T-cell (primary cell): Measurements from ENCODE around the gene CHMP5. TPM values are rescaled to one million over a fixed set of nuclear protein-coding genes. Genes with fewer than 3 reads are reported as not detected.

Source experiments
- ATAC-seq, 4 experiments: fragments of 200-7000 bp in 3 of 4; fragments of 150-1000 bp in 1 of 4; cut with Tn5 transposase; replicated peaks in 1 of 4; 1 replicate in 3 of 4; 2 replicates in 1 of 4; pipeline ENCODE4 v1.10.0; 2021; ENCODE audit warnings: moderate library complexity in 3 of 4, mild to moderate bottlenecking in 2 of 4, moderate number of reproducible peaks in 1 of 4
- CTCF ChIA-PET, 2 donors: fragments of 300-600 bp; sonication (Branson Sonifier 250); formaldehyde crosslinking; loops; one replicate each; lab custom pipeline; 2022; ENCODE audit warnings: antibody characterized with exemption in 2 of 2; lab: Charles Lee
- POLR2A ChIA-PET, 2 donors: fragments of 300-600 bp; sonication (Branson Sonifier 250); formaldehyde crosslinking; loops; one replicate each; lab custom pipeline; 2022; ENCODE audit warnings: antibody characterized with exemption in 2 of 2; lab: Charles Lee
- DNase-seq, 35 experiments: peaks; one replicate each; pipeline versions ENCODE4 v3.0.0 to v3.0.0-alpha.2; 2013 to 2023
- H3K27ac ChIP-seq: one replicate; pipeline ENCODE4 v1.5.1; 2013; ENCODE audit warnings: low read length
- H3K27me3 ChIP-seq, 2 experiments: replicated peaks in 1 of 2; 1 replicate in 1 of 2; 2 replicates in 1 of 2; pipeline versions ENCODE4 v1.6.1 to v1.7.0; 2013; ENCODE audit warnings: low read length in 1 of 2, mixed read lengths in 1 of 2; ENCODE audit not compliant: control insufficient read depth in 2 of 2, insufficient read depth in 2 of 2; ENCODE audit errors: extremely low read depth in 1 of 2
- H3K36me3 ChIP-seq, 2 donors: 1 replicate in 1 of 2; 2 replicates in 1 of 2; pipeline versions ENCODE4 v1.6.1 to v1.7.0; 2013; ENCODE audit warnings: low read length in 1 of 2; ENCODE audit not compliant: control insufficient read depth in 2 of 2, insufficient read depth in 1 of 2; ENCODE audit errors: extremely low read depth in 1 of 2
- H3K4me1 ChIP-seq, 2 experiments: 1 replicate in 1 of 2; 2 replicates in 1 of 2; pipeline versions ENCODE4 v1.6.1 to v1.7.0; 2013; ENCODE audit warnings: low read length in 2 of 2, mixed read lengths in 1 of 2; ENCODE audit not compliant: insufficient read depth in 2 of 2, control insufficient read depth in 1 of 2; ENCODE audit errors: extremely low read depth in 1 of 2
- H3K4me3 ChIP-seq, 2 donors: 1 replicate in 1 of 2; 2 replicates in 1 of 2; pipeline versions ENCODE4 v1.5.1 to v1.7.0; 2013; ENCODE audit warnings: mild to moderate bottlenecking in 2 of 2, low read length in 1 of 2, moderate library complexity in 1 of 2; ENCODE audit not compliant: control insufficient read depth in 1 of 2; ENCODE audit errors: extremely low read depth in 1 of 2
- H3K9me3 ChIP-seq: 2 replicates; pipeline ENCODE4 v1.7.0; 2013
- H3K27ac Mint-ChIP-seq, 2 donors: one replicate each; pipeline ENCODE4 v1.8.0; 2020 to 2021; ENCODE audit warnings: mild to moderate bottlenecking in 2 of 2, mixed read lengths in 2 of 2
- H3K27me3 Mint-ChIP-seq, 2 donors: one replicate each; pipeline ENCODE4 v1.8.0; 2021 to 2022; ENCODE audit warnings: mixed read lengths in 2 of 2
- H3K36me3 Mint-ChIP-seq: one replicate; pipeline ENCODE4 v1.8.0; 2021; ENCODE audit warnings: mixed read lengths
- H3K4me1 Mint-ChIP-seq, 3 donors: one replicate each; pipeline ENCODE4 v1.8.0; 2020 to 2022; ENCODE audit warnings: mixed read lengths in 3 of 3, mild to moderate bottlenecking in 1 of 3
- H3K4me3 Mint-ChIP-seq, 3 donors: one replicate each; pipeline ENCODE4 v1.8.0; 2020 to 2022; ENCODE audit warnings: mild to moderate bottlenecking in 3 of 3, mixed read lengths in 3 of 3, moderate library complexity in 3 of 3
- H3K9me3 Mint-ChIP-seq, 3 donors: one replicate each; pipeline ENCODE4 v1.8.0; 2020 to 2022; ENCODE audit warnings: mixed read lengths in 3 of 3
- WGBS: methylation state at CpG from one replicate; pipeline ENCODE4 v1.1.5; 2013; ENCODE audit warnings: missing lambda C conversion rate; ENCODE audit not compliant: insufficient coverage; 5-methylcytosine and 5-hydroxymethylcytosine counted together
- total RNA-seq, 35 experiments: library from RNA in 6 of 35; stranded (reverse) in 6 of 35; fragments of 120-200 nt in 1 of 35; gene quantifications; one replicate each; pipeline versions ENCODE4 v1.2.1 to v1.2.4 and lab custom pipeline; 2013 to 2026

The CHMP5 gene
- total RNA-seq, 5 donors from 2014 or later (not counting 1 experiment from before 2014, with no cell fraction given): 20.5 to 32.1 (median 30.8) TPM

DNA sequence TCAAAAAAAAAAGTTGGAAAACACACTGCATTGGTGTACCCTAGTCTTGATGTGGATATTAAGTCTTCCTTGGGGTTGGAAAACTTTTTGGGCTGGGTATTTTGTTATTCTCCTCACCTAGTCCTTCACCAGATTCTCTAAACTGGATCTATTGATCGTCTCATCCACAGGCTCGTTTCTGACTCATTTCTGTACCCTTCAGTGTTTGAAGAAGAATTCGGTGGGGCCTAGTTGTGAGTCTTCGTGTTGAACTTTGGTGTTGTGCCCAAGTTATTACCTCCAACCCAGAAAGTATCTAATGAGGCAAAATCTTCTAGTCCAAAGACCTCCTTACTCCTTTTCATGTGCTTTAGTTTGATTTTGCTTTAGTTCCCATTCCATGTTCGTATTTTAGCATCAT lies 27.1 kb downstream of the CHMP5 start:
- Mint-ChIP-seq H3K4me3 (peak overlapping the region; percentile 84 to 99 (median 98)), H3K9me3 (no peaks in the 10 kb centered on the region), H3K27me3 (no peaks in the 10 kb centered on the region), H3K4me1 (peaks cover 52 to 75% (median 71%) of the 10 kb centered on the region in 3 donors), H3K36me3 (peaks cover 39% of the 10 kb centered on the region), H3K27ac (peak overlapping the region; percentile 82 to 85)
- Histone ChIP-seq H3K4me3 (no peak overlapping the region), H3K4me1 (peaks cover 20 to 65% of the 10 kb centered on the region in 2 experiments), H3K27ac (peak overlapping the region; percentile 21), H3K9me3 (no peaks in the 10 kb centered on the region), H3K27me3 (no peaks in the 10 kb centered on the region), H3K36me3 (peaks cover 3 to 38% of the 10 kb centered on the region in 2 donors)
- DNase-seq (no peak), ATAC-seq (no peak)
- POLR2A ChIA-PET: interaction anchor here in 1 of 2 donors (0.7 kb wide), 1 partner anchor 891 kb away, joined by 3 read pairs; no protein-coding TSS in a partner anchor
- CTCF ChIA-PET: interaction anchor here in 1 of 2 donors (1.2 kb wide), 1 partner anchor 11 kb away, joined by 3 read pairs; no protein-coding TSS in a partner anchor
- 89% methylated on average over 1 of the region's 5 CpGs for WGBS

DNA sequence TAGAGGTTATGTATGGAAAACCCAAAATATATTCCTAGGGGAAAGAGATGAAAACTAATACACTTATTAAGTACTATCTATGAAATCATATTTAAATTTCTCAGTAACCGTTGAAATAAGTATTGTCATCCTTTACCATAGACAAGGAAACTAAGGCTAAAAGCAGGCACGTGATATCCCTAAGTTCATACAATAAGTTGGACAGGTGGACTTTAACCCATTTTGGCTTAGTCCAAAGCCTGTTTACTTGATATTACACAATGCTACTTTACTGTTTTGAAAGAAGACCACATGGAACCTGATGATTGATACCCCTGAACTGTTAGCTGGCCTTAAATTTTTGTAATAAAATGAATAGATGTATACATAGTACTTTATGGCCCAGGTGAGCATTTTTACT lies 28.9 kb downstream of the CHMP5 start:
- Histone ChIP-seq H3K36me3 (peaks cover 3 to 57% of the 10 kb centered on the region in 2 donors), H3K9me3 (no peaks in the 10 kb centered on the region), H3K27ac (no peak overlapping the region), H3K27me3 (no peaks in the 10 kb centered on the region), H3K4me1 (peaks cover 25 to 67% of the 10 kb centered on the region in 2 experiments), H3K4me3 (no peak overlapping the region)
- H3K4me1 Mint-ChIP-seq: peaks cover 71 to 84% (median 80%) of the 10 kb centered on the region in 3 donors
- H3K27ac Mint-ChIP-seq: no peak overlapping the region
- POLR2A ChIA-PET: no interaction called here
- CTCF ChIA-PET: no interaction called here
- no peaks in the 10 kb centered on the region for H3K27me3 Mint-ChIP-seq
- DNase-seq (no peak), ATAC-seq (no peak)
- WGBS: 100% methylated on average over 1 of the region's 2 CpGs
- peak overlapping the region in 1 of 3 donors; percentile 84 for H3K4me3 Mint-ChIP-seq
- H3K9me3 Mint-ChIP-seq: no peaks in the 10 kb centered on the region
- peaks cover 56% of the 10 kb centered on the region for H3K36me3 Mint-ChIP-seq

DNA sequence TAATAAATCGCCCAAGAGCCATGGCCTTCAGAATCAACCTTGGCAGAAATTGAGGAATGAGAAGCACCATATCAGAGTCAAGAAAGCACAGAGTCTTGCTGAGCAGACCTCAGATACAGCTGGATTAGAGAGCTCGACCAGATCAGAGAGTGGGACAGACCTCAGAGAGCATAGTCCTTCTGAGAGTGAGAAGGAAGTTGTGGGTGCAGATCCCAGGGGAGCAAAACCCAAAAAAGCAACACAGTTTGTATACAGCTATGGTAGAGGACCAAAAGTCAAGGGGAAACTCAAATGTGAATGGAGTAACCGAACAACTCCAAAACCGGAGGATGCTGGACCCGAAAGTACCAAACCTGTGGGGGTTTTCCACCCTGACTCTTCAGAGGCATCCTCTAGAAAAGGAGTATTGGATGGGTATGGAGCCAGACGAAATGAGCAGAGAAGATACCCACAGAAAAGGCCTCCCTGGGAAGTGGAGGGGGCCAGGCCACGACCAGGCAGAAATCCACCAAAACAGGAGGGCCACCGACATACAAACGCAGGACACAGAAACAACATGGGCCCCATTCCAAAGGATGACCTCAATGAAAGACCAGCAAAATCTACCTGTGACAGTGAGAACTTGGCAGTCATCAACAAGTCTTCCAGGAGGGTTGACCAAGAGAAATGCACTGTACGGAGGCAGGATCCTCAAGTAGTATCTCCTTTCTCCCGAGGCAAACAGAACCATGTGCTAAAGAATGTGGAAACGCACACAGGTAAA lies 30.0 kb downstream of the CHMP5 start:
- Histone ChIP-seq H3K4me1 (peaks cover 20 to 56% of the 10 kb centered on the region in 2 experiments), H3K9me3 (no peaks in the 10 kb centered on the region), H3K27ac (no peak overlapping the region), H3K4me3 (no peak overlapping the region), H3K36me3 (peaks cover 3 to 64% of the 10 kb centered on the region in 2 donors), H3K27me3 (no peaks in the 10 kb centered on the region)
- no peaks in the 10 kb centered on the region for H3K9me3 Mint-ChIP-seq
- no peak for ATAC-seq
- H3K4me3 Mint-ChIP-seq: peak overlapping the region in 1 of 3 donors; percentile 42
- H3K4me1 Mint-ChIP-seq: peaks cover 80 to 94% (median 89%) of the 10 kb centered on the region in 3 donors
- H3K36me3 Mint-ChIP-seq: peaks cover 66% of the 10 kb centered on the region
- CTCF ChIA-PET: no interaction called here
- no peaks in the 10 kb centered on the region for H3K27me3 Mint-ChIP-seq
- POLR2A ChIA-PET: no interaction called here
- no peak for DNase-seq
- 81% methylated on average over 3 of the region's 12 CpGs for WGBS
- peak overlapping the region in 1 of 2 donors; percentile 1 for H3K27ac Mint-ChIP-seq

DNA sequence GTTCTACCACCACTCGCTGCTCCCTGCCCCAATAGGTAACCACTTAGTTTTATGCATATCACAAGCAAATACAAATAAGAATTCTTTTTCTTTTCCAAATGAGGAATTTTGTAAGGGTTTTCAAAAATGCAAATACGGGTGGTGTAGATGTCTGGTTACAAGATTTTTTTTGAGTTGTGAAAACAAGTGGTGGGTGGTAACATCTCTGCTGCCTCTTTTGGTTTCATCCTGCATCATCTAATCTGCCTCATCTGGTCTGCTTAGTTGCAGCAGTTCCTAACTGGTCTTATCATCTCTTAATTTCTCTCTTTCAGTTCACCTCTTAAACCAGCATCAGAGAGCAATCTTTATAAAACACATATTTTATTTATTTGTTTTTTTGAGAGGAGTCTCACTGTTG lies 30.7 kb downstream of the CHMP5 start:
- H3K36me3 ChIP-seq: peaks cover 3 to 71% of the 10 kb centered on the region in 2 donors
- Mint-ChIP-seq H3K4me3 (peak overlapping the region in 1 of 3 donors; percentile 20), H3K27me3 (no peaks in the 10 kb centered on the region), H3K27ac (no peak overlapping the region), H3K9me3 (no peaks in the 10 kb centered on the region), H3K4me1 (peaks cover 80 to 93% (median 92%) of the 10 kb centered on the region in 3 donors), H3K36me3 (peaks cover 69% of the 10 kb centered on the region)
- H3K9me3 ChIP-seq: no peaks in the 10 kb centered on the region
- ChIA-PET CTCF (no interaction called here), POLR2A (no interaction called here)
- DNase-seq (no peak), ATAC-seq (no peak)
- WGBS: no CpG with 5 or more reads among the region's 2 CpGs
- H3K27me3 ChIP-seq: no peaks in the 10 kb centered on the region
- no peak overlapping the region for H3K27ac ChIP-seq
- no peak overlapping the region for H3K4me3 ChIP-seq
- H3K4me1 ChIP-seq: peaks cover 20 to 53% of the 10 kb centered on the region in 2 experiments

DNA sequence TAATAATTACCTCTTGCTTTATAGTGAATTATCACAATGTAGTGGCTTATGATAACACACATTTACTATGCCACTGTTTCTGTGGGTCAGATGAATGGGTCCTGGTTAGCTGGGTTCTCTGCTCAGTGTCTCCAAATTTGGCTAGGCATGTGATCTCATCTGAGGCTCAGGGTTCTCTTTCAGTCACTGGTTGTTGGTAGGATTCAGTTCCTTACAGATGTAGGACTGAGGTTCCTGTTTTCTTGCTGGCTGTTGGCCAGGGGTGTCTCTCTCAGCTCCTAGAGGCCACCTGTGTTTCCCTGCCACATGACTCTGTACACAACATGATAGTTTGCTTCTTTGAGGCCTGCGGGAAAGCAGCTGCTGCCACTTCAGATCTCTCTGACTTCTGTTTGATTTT lies 32.6 kb downstream of the CHMP5 start:
- Mint-ChIP-seq H3K27me3 (no peaks in the 10 kb centered on the region), H3K9me3 (no peaks in the 10 kb centered on the region), H3K4me1 (peaks cover 69 to 85% (median 79%) of the 10 kb centered on the region in 3 donors), H3K4me3 (peak overlapping the region; percentile 42 to 59 (median 42)), H3K36me3 (peaks cover 68% of the 10 kb centered on the region), H3K27ac (peak overlapping the region; percentile 25 to 66)
- H3K4me3 ChIP-seq: no peak overlapping the region
- WGBS: no CpG with 5 or more reads among the region's 1 CpG
- H3K9me3 ChIP-seq: no peaks in the 10 kb centered on the region
- H3K27ac ChIP-seq: no peak overlapping the region
- no peaks in the 10 kb centered on the region for H3K27me3 ChIP-seq
- DNase-seq: peak in 10 of 35 experiments; percentile 6 to 52 (median 19)
- ChIA-PET POLR2A (no interaction called here), CTCF (interaction anchor here in 1 of 2 donors (1.1 to 1.3 kb wide), 2 partner anchors 10 to 11 kb away, joined by 3 to 7 read pairs; no protein-coding TSS in a partner anchor)
- ATAC-seq: peak; percentile 22 to 73 (median 35)
- H3K36me3 ChIP-seq: peaks cover 3 to 81% of the 10 kb centered on the region in 2 donors
- peaks cover 8 to 35% of the 10 kb centered on the region in 2 experiments for H3K4me1 ChIP-seq

DNA sequence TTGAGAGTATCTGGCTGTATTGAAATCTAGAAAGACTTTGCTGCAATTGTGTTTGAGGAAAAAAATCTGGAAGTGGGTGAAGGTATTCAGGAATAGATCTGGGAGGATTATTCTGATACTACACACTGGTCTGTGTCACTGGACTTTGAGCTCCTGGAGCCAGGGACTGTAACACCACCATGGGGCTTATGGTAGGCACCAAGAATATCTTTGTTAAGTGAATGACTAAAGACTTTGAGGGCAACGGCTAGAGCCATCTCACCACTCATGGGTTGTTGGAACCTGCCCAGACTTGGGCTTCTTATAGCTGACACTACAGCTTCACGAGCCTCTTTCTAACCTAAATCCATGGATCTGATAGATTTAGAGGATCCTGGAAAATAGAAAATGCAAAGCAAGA lies 35.7 kb downstream of the CHMP5 start:
- H3K27me3 Mint-ChIP-seq: no peaks in the 10 kb centered on the region
- H3K4me3 ChIP-seq: no peak overlapping the region
- H3K9me3 Mint-ChIP-seq: no peaks in the 10 kb centered on the region
- no peak overlapping the region for H3K4me3 Mint-ChIP-seq
- peaks cover 55% of the 10 kb centered on the region for H3K36me3 Mint-ChIP-seq
- H3K27ac ChIP-seq: no peak overlapping the region
- WGBS: no CpG with 5 or more reads among the region's 2 CpGs
- H3K27ac Mint-ChIP-seq: peak overlapping the region in 1 of 2 donors; percentile 23
- ChIA-PET CTCF (no interaction called here), POLR2A (no interaction called here)
- peaks cover 6 to 23% of the 10 kb centered on the region in 2 experiments for H3K4me1 ChIP-seq
- H3K9me3 ChIP-seq: no peaks in the 10 kb centered on the region
- no peak for ATAC-seq
- no peaks in the 10 kb centered on the region for H3K27me3 ChIP-seq
- peaks cover 0 to 93% of the 10 kb centered on the region in 2 donors for H3K36me3 ChIP-seq
- H3K4me1 Mint-ChIP-seq: peaks cover 47 to 58% (median 50%) of the 10 kb centered on the region in 3 donors
- no peak for DNase-seq
